Stimulated activated CD8-positive, alpha-beta memory T cell treated with anti-CD3 and anti-CD28 coated beads, Interleukin-4, amount 100 ng/mL, for 48 hours (primary cell): Measurements from ENCODE around the gene FYTTD1.
A peak's percentile ranks its signal among the peaks of the same experiment; 100 is the strongest.

ENCODE experiments used
- DNase-seq: peaks from one replicate; pipeline ENCODE4 v3.0.0-alpha.2; 2020

FYTTD1 gene

GRCh38 chr3:197794115-197794514, 44.4 kb downstream of the FYTTD1 start:
- DNase-seq = no peak

- DNase-seq = no peak
Observed at GRCh38 chr3:197795200-197795599, 45.5 kb downstream of the FYTTD1 start.

- no peak for DNase-seq
Observed at GRCh38 chr3:197796087-197796486, 46.4 kb downstream of the FYTTD1 start.

- DNase-seq = no peak
Observed at GRCh38 chr3:197798863-197799262, 49.2 kb downstream of the FYTTD1 start.

GRCh38 chr3:197800379-197800778, 50.7 kb downstream of the FYTTD1 start:
- DNase-seq = no peak

GRCh38 chr3:197801891-197802778, 52.5 kb downstream of the FYTTD1 start:
- DNase-seq = peak; percentile 34

- no peak for DNase-seq
Observed at GRCh38 chr3:197802779-197803459, 53.2 kb downstream of the FYTTD1 start.

GRCh38 chr3:197804511-197804910, 54.8 kb downstream of the FYTTD1 start:
- no peak for DNase-seq

GRCh38 chr3:197807969-197808587, 58.4 kb downstream of the FYTTD1 start:
- no peak for DNase-seq

GRCh38 chr3:197809356-197810020, 59.8 kb downstream of the FYTTD1 start:
- no peak for DNase-seq

- DNase-seq = no peak
Observed at GRCh38 chr3:197810901-197811300, 61.2 kb downstream of the FYTTD1 start.

GRCh38 chr3:197811343-197811742, 61.7 kb downstream of the FYTTD1 start:
- no peak for DNase-seq

- no peak for DNase-seq
Observed at GRCh38 chr3:197814372-197814771, 64.7 kb downstream of the FYTTD1 start.

GRCh38 chr3:197820550-197821335, 71.1 kb downstream of the FYTTD1 start:
- DNase-seq = no peak

- no peak for DNase-seq
Observed at GRCh38 chr3:197829397-197830045, 79.8 kb downstream of the FYTTD1 start.

GRCh38 chr3:197830308-197830966, 80.8 kb downstream of the FYTTD1 start:
- no peak for DNase-seq

- DNase-seq = no peak
Observed at GRCh38 chr3:197830967-197831313, 81.3 kb downstream of the FYTTD1 start.

GRCh38 chr3:197833930-197834715, 84.4 kb downstream of the FYTTD1 start:
- no peak for DNase-seq

- no peak for DNase-seq
Observed at GRCh38 chr3:197835509-197835908, 85.8 kb downstream of the FYTTD1 start.

- no peak for DNase-seq
Observed at GRCh38 chr3:197836244-197836643, 86.6 kb downstream of the FYTTD1 start.
